Right ventricle myocardium inferior (tissue), 1 donor: ENCODE data around the gene RETREG1. TPM values are rescaled to one million over a fixed set of nuclear protein-coding genes. Genes with fewer than 3 reads are reported as not detected.

ENCODE experiments used
- ATAC-seq: fragments of 200-7000 bp; cut with Tn5 transposase; one replicate; pipeline ENCODE4 v1.9.1; 2020; ENCODE audit warnings: mild to moderate bottlenecking, moderate library complexity
- DNase-seq: peaks from one replicate; pipeline ENCODE4 v3.0.0; 2021; ENCODE audit errors: missing footprints
- intact Hi-C: fragments of 100-400 bp; cut with DNase I; formaldehyde crosslinking; loops from one replicate; pipeline ENCODE4 v1.11.0; 2022
- total RNA-seq: library from RNA; stranded (reverse); fragmentation: NEBNext Ultra II Directional; extraction: Animal tissue kit (Norgen Biotek cat#: 25700); gene quantifications from one replicate; pipeline ENCODE4 v1.2.1, GENCODE V29; 2021
- donor health status: DM: no; HTN: yes; CAD: no; lungs with severe emphysema.

Gene RETREG1
- total RNA-seq, 1 donor from 2014 or later, result 197 TPM

DNA sequence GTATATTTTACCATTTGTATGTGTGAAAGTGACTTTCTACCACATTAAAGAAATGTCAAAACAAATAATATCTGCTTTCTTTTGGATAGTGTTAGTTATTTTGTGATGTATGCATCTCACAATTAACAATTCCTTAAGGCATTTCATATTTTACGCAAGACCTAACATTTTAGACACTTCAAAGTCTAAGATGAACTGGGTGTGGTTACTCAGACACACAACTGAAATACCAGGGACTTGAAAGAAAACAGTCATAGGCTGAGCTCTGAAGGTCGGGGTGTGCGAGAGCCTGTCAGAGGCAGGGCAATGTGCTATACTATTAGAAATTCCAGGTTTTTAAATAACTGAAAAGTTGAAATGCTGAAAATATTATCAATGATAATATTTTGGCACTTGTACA, 106.7 kb downstream of the RETREG1 start:
- ATAC-seq (no peak), DNase-seq (no peak)
- intact Hi-C loops, result no loop called here

- peak; percentile 89 for ATAC-seq
- peak; percentile 82 for DNase-seq
- intact Hi-C loops, result loop anchor here (1.0 to 2.0 kb wide), 3 partner anchors 16 to 30 kb away; no protein-coding TSS in a partner anchor
Measured at GRCh38 chr5:16508730-16509531, 107.9 kb downstream of the RETREG1 start.

GRCh38 chr5:16507716-16508115, 109.1 kb downstream of the RETREG1 start:
- ATAC-seq (no peak), DNase-seq (no peak)
- intact Hi-C loops, result loop anchor here (1.0 to 2.0 kb wide), 3 partner anchors 15 to 31 kb away; no protein-coding TSS in a partner anchor

- DNase-seq (no peak), ATAC-seq (peak; percentile 10)
- intact Hi-C loops, result loop anchor here (1.0 kb wide), 1 partner anchor 28 kb away; no protein-coding TSS in a partner anchor
Measured at GRCh38 chr5:16505904-16506303, 110.9 kb downstream of the RETREG1 start.

- DNase-seq, result no peak
- intact Hi-C loops, result no loop called here
- peak; percentile 38 for ATAC-seq
Measured at GRCh38 chr5:16505140-16505891, 111.5 kb downstream of the RETREG1 start.

DNA sequence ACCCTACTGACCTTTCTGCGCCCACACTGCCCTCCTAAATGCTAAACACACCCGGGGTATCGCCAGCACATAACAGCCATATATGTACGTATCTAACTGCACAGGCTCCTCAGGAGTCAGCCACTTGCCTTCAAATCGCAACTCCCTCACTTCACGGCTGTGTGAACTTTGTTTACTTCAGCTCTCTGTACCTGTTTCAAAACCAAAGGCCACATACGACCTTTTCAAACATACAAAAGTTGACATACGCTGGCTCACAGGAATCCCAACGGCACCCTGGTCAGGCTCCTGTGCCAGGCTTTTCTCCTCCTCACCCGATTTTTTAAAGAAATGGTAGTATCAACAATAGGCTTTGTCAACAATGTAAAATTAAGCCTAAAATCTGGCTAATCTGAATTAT, 112.2 kb downstream of the RETREG1 start:
- intact Hi-C loops, result no loop called here

GRCh38 chr5:16502866-16503265, 113.9 kb downstream of the RETREG1 start:
- intact Hi-C loops, result no loop called here
- DNase-seq (no peak), ATAC-seq (no peak)

More for the DNA sequence above, 112.2 kb downstream of the RETREG1 start:
- ATAC-seq (no peak), DNase-seq (no peak)

GRCh38 chr5:16500024-16500423, 116.8 kb downstream of the RETREG1 start:
- DNase-seq (no peak), ATAC-seq (no peak)
- intact Hi-C loops, result no loop called here

DNA sequence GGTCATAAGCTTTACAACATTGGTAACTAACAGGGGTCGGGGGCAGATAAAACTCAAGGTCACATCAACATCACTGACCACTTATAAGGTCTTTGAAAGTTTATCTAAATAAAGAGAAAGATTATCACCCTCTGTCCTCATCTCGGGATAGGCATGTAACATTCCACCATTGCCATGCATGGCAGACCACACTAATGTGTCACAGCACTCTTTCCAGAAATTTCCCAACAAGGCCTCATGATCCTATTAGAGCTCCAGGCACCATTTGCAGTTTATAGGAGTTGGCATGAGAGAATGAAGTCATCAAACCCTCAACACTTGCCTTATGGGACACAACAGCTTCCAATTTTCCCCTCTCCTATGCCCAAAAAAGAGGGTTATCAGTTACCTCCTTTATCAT, 119.3 kb downstream of the RETREG1 start:
- no peak for DNase-seq
- intact Hi-C loops, result no loop called here
- ATAC-seq, result no peak

- no peak for DNase-seq
- intact Hi-C loops, result loop anchor here (5.0 kb wide), 1 partner anchor 124 kb away; the partner anchor contains the start of gene RETREG1
- ATAC-seq, result peak; percentile 28
Measured at GRCh38 chr5:16493261-16493660, 123.5 kb downstream of the RETREG1 start.

DNA sequence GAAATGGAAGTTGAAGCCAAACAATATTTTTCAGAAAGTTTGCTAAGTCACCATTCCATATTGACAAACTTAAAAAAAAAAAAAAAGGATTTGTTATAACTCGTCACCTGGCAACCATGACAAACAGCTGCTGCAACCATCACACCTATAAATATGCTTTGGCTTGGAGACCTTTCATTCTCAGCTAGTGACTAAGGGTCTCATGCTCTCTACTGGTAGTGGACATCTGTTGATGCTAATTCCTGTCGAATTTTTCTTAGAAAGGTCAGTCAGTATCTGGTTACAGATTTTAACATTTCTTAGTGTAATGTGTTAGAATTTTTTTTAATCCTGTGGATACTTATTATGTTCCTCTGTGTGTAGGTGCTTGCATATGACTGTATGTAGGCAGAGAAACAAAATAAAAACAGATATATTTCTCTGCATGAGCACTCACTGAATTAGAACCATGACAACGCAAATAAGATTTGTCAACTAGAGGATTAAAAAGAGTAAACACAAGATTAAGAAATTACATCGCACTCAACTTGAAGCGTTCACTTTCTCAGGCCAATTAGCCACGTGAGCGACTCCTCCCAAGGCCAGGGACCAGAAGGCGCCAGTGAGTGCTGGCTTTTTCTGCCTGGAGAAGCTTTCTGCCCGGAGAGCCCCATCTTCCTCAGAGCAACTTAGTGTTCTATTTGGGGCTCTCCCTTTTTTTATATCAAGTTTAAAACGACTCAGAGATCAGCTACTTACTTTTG, 124.2 kb downstream of the RETREG1 start:
- DNase-seq (peak; percentile 68), ATAC-seq (peak; percentile 65)
- intact Hi-C loops, result loop anchor here (1.0 to 5.0 kb wide), 2 partner anchors 16 to 125 kb away; partner anchors contain the start of gene RETREG1

- DNase-seq, result no peak
- peak; percentile 52 for ATAC-seq
- intact Hi-C loops, result loop anchor here (5.0 kb wide), 1 partner anchor 126 kb away; the partner anchor contains the start of gene RETREG1
Measured at GRCh38 chr5:16490911-16491310, 125.9 kb downstream of the RETREG1 start.

DNA sequence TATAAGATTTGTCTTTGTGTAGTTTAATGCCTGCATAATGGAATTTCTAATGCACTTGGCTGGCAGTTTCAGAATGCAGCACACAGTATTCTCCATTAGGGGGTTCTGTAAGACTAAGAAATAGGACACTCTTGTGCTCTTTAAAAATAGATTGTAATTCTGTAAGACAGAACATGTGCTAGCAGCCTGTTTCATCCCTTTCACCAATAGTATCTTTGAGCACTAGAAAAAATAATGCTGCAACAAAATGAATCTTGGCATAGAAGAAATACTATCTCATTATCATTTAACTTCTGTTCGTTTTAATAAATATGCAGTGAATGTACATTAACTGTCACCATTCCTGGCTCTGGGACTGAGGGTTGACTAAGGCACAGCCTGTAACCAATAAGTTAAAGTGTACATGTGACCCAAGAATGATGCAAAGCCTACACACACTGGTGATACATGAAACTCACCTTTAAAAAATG, 127.4 kb downstream of the RETREG1 start:
- DNase-seq (no peak), ATAC-seq (peak; percentile 76)
- intact Hi-C loops, result loop anchor here (1.0 to 10.0 kb wide), 3 partner anchors 61 to 705 kb away; no protein-coding TSS in a partner anchor

DNA sequence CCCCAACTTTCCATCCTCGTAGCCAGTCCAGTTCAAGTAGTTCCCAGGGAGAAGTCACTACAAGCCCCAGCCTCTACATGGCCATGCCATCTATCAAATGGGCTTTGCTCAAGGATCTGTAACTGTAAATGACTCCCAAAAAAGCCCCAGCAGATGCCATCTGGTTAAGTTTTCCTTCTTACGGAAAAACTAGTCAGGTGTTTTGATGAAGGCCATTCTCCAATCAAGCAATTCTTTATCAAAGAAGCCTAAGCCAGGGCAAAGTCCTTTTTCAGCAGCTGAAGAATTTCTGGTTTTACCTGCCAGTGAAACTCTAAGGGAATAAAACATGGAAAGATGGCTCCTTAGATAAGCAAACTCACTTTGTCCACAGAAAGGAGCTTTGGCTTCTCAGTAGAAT, 129.3 kb downstream of the RETREG1 start:
- intact Hi-C loops, result loop anchor here (10.0 kb wide), 1 partner anchor 707 kb away; no protein-coding TSS in a partner anchor
- no peak for ATAC-seq
- no peak for DNase-seq

DNA sequence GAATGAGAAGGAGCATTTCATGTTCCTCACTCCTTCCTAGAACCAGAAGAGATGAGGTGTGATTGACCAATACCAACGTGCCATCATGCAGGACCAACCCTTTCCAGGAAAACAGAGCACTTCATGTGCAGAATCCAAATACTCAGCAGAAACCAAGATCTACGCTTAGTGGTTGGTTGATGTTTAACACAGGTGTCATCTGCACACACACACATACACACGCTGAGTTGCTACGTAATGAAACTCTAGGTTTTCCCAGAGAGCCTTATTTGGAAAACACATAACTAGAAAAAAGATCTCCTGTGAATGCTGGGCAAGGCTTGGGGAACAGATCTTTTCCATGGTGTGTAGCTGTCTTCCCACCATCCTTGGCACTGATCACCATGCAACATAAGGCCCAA, 130.1 kb downstream of the RETREG1 start:
- intact Hi-C loops, result loop anchor here (10.0 kb wide), 1 partner anchor 708 kb away; no protein-coding TSS in a partner anchor
- ATAC-seq (no peak), DNase-seq (no peak)

- intact Hi-C loops, result loop anchor here (10.0 kb wide), 1 partner anchor 709 kb away; no protein-coding TSS in a partner anchor
- ATAC-seq (no peak), DNase-seq (no peak)
Measured at GRCh38 chr5:16485656-16486055, 131.1 kb downstream of the RETREG1 start.

DNA sequence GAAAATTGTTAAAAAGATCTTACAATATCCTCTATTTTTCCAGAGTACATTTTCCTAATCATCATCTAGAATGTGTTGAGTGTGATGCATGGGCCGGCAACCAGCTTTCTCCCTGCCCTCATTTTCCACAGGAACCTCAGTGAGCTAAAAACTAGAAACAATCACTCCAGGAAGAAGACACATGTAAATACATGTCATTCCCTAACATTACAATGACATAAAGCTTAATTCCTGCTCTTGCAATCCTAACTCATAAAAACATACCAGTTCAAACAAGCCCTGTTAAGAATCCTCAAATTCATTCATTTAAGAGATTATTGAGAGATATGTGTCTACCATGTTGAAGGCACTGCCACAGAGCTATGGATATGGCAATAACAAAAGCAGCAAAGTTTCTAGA, 132.7 kb downstream of the RETREG1 start:
- intact Hi-C loops, result loop anchor here (10.0 kb wide), 1 partner anchor 711 kb away; no protein-coding TSS in a partner anchor
- no peak for ATAC-seq

DNA sequence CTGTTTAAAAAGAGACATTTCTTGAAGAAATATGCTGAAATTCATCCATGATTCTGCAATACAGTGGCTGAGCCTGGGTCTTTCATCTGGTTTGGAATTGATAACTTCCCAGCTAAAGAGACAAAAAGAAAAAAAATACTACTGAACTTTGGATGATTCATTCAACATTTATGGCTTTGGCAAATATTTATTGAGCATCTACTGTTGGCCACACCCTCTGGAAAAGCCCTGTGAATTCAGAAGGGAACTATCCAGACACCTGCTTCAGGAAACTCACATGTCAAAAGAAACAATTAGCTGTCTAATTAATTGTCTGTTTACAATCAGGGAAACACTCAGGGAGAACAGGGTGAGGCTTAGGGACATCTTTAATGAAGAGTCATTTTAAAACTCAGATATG, 133.4 kb downstream of the RETREG1 start:
- ATAC-seq (no peak), DNase-seq (no peak)
- intact Hi-C loops, result loop anchor here (10.0 kb wide), 1 partner anchor 711 kb away; no protein-coding TSS in a partner anchor

More for the DNA sequence above, 132.7 kb downstream of the RETREG1 start:
- DNase-seq, result no peak
